Vagina (tissue), 2 donors: ENCODE measurements around the gene CACNA1C.

Experiments
- POLR2A ChIP-seq, 2 donors: fragments of 450-650 bp; IDR thresholded peaks; one replicate each; pipeline ENCODE4 v1.6.1; 2017; ENCODE audit warnings: antibody characterized with exemption in 2 of 2, mild to moderate bottlenecking in 2 of 2, moderate library complexity in 2 of 2
- TF ChIP-seq, protein P1 (sequence below), 3 experiments: fragments of 450-650 bp in 2 of 3; fragments of 200-600 bp in 1 of 3; sonication (generic) in 1 of 3; IDR thresholded peaks; one replicate each; pipeline ENCODE4 v1.5.1; 2017 to 2019; ENCODE audit warnings: antibody characterized with exemption in 3 of 3, mild to moderate bottlenecking in 2 of 3, moderate library complexity in 2 of 3

DNA sequence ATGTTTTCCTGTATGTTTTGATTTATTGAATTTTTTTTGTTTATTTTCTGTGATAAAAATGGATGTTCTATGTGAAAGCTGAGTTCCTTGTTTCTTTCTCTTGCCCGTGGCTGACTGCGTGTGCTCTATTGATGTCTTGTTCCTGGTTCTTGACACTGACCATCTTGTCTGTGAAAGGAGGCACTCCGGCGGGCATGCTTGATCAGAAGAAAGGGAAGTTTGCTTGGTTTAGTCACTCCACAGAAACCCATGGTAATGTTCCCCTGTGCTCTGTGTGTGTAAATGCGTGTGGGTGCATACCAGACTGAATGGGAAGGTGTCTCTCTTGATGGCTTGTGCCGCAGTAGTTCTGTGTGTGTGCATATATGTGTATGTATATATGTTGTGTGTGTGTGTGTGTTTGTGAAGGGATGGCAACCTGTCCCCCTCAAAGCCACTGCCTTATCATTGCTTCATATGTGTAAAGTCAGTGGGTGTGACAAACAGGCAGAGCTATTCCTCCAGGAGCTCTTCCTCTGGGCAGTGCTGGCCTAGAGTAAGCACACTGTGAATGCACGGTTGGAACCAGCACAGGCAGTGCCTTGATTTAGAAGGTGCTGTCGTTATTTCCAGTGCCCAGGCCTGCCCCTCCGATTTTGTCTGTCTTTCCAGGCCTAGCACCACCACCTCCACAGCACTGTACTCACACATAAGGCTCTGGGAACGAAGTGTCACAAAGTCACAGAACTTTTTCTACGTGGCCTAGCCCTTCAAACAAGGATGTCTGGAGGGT is 494.7 kb downstream of the CACNA1C start:
- TF ChIP-seq, protein P1, sequence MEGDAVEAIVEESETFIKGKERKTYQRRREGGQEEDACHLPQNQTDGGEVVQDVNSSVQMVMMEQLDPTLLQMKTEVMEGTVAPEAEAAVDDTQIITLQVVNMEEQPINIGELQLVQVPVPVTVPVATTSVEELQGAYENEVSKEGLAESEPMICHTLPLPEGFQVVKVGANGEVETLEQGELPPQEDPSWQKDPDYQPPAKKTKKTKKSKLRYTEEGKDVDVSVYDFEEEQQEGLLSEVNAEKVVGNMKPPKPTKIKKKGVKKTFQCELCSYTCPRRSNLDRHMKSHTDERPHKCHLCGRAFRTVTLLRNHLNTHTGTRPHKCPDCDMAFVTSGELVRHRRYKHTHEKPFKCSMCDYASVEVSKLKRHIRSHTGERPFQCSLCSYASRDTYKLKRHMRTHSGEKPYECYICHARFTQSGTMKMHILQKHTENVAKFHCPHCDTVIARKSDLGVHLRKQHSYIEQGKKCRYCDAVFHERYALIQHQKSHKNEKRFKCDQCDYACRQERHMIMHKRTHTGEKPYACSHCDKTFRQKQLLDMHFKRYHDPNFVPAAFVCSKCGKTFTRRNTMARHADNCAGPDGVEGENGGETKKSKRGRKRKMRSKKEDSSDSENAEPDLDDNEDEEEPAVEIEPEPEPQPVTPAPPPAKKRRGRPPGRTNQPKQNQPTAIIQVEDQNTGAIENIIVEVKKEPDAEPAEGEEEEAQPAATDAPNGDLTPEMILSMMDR (IDR thresholded peaks at IDR 0.05) = no peak
- no peak for TF ChIP-seq POLR2A (IDR thresholded peaks at IDR 0.05)
